DND-41 (cell line): Measurements from ENCODE around the gene SPINK1.

Experiments
- ATAC-seq: fragments of 200-7000 bp; cut with Tn5 transposase; 3 replicates; pipeline ENCODE4 v1.9.1; 2021; ENCODE audit warnings: low read depth; ENCODE audit not compliant: insufficient read depth
- DNase-seq: peaks from one replicate; pipeline ENCODE4 v3.0.0-alpha.2; 2020
- H2AFZ ChIP-seq: 2 replicates; pipeline ENCODE4 v1.6.0; 2012; ENCODE audit warnings: low read depth, low read length
- H3K27ac ChIP-seq: 2 replicates; pipeline ENCODE4 v1.5.1; 2012; ENCODE audit warnings: low read length, inconsistent platforms
- H3K27me3 ChIP-seq: fragments of 200-600 bp; sonication (generic); 2 replicates; pipeline ENCODE4 v1.6.0; 2012; ENCODE audit warnings: low read length, mild to moderate bottlenecking, inconsistent platforms; ENCODE audit not compliant: insufficient read depth, poor library complexity
- H3K36me3 ChIP-seq: 2 replicates; pipeline ENCODE4 v1.5.1; 2012; ENCODE audit warnings: low read length, inconsistent platforms; ENCODE audit not compliant: insufficient read depth
- H3K4me1 ChIP-seq: 2 replicates; pipeline ENCODE4 v1.5.1; 2012; ENCODE audit warnings: mild to moderate bottlenecking, low read length; ENCODE audit not compliant: insufficient read depth
- H3K4me2 ChIP-seq: 2 replicates; pipeline ENCODE4 v1.6.0; 2012; ENCODE audit warnings: mild to moderate bottlenecking, moderate library complexity, low read length, inconsistent platforms; ENCODE audit not compliant: insufficient read depth
- H3K4me3 ChIP-seq, 2 experiments: fragments of 200-600 bp in 1 of 2; shearing (Covaris generic) in 1 of 2; 2 replicates each; pipeline ENCODE4 v1.5.1; 2012 to 2016; ENCODE audit warnings: inconsistent platforms in 2 of 2, low read length in 2 of 2, mild to moderate bottlenecking in 2 of 2, low read depth in 1 of 2, moderate library complexity in 1 of 2
- H3K79me2 ChIP-seq: 2 replicates; pipeline ENCODE4 v1.6.0; 2012; ENCODE audit warnings: low read length, inconsistent platforms; ENCODE audit not compliant: insufficient read depth
- H3K9ac ChIP-seq: 2 replicates; pipeline ENCODE4 v1.6.0; 2012; ENCODE audit warnings: low read depth, mild to moderate bottlenecking, inconsistent platforms, low read length, moderate library complexity
- H3K9me3 ChIP-seq: 2 replicates; pipeline ENCODE4 v1.5.1; 2012; ENCODE audit warnings: low read length, moderate library complexity, mild to moderate bottlenecking, inconsistent platforms; ENCODE audit not compliant: insufficient read depth, severe bottlenecking
- H4K20me1 ChIP-seq: 2 replicates; pipeline ENCODE4 v1.6.0; 2012; ENCODE audit warnings: low read length; ENCODE audit not compliant: insufficient read depth
- EZH2 ChIP-seq: IDR thresholded peaks from 3 replicates; pipeline ENCODE4 v1.6.1; 2012; ENCODE audit warnings: borderline replicate concordance, low read depth, mild to moderate bottlenecking, moderate library complexity, low read length, inconsistent platforms; ENCODE audit not compliant: severe bottlenecking
- TF ChIP-seq, protein P1 (sequence below): IDR thresholded peaks from 2 replicates; pipeline ENCODE4 v1.5.1; 2012; ENCODE audit warnings: borderline replicate concordance, low read length, moderate library complexity, mild to moderate bottlenecking; ENCODE audit not compliant: poor library complexity, severe bottlenecking; ENCODE audit errors: extremely low read depth

The SPINK1 gene

DNA sequence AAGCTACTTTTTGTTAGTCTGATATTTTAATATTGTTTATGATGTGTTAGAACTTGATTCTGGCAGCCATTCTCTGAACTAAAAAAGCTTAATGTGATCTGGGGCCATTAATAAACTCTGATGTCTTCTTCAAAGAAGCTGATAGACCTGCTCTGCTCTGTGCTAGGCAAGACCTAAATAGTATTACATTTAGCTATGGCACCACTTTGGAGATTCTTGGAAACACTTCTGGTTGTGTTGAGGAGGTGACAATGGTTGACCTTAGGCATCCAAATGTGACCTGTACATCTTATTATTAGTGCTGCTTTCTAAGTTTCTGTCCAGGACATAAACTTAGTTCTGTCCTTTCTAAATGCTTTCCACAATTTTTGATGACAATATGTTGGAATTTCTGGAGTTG lies 25.3 kb upstream of the SPINK1 start:
- Histone ChIP-seq H3K27me3 (peaks cover 1% of the 10 kb centered on the region), H3K4me1 (no peaks in the 10 kb centered on the region), H3K27ac (no peak overlapping the region), H2AFZ (no peak overlapping the region), H3K36me3 (no peaks in the 10 kb centered on the region), H3K79me2 (no peaks in the 10 kb centered on the region), H4K20me1 (no peaks in the 10 kb centered on the region), H3K9me3 (no peaks in the 10 kb centered on the region), H3K9ac (no peak overlapping the region), H3K4me2 (no peak overlapping the region), H3K4me3 (no peak overlapping the region)
- TF ChIP-seq, protein P1, sequence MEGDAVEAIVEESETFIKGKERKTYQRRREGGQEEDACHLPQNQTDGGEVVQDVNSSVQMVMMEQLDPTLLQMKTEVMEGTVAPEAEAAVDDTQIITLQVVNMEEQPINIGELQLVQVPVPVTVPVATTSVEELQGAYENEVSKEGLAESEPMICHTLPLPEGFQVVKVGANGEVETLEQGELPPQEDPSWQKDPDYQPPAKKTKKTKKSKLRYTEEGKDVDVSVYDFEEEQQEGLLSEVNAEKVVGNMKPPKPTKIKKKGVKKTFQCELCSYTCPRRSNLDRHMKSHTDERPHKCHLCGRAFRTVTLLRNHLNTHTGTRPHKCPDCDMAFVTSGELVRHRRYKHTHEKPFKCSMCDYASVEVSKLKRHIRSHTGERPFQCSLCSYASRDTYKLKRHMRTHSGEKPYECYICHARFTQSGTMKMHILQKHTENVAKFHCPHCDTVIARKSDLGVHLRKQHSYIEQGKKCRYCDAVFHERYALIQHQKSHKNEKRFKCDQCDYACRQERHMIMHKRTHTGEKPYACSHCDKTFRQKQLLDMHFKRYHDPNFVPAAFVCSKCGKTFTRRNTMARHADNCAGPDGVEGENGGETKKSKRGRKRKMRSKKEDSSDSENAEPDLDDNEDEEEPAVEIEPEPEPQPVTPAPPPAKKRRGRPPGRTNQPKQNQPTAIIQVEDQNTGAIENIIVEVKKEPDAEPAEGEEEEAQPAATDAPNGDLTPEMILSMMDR = no peak
- TF ChIP-seq EZH2 = no peak
- DNase-seq (no peak), ATAC-seq (no peak)

DNA sequence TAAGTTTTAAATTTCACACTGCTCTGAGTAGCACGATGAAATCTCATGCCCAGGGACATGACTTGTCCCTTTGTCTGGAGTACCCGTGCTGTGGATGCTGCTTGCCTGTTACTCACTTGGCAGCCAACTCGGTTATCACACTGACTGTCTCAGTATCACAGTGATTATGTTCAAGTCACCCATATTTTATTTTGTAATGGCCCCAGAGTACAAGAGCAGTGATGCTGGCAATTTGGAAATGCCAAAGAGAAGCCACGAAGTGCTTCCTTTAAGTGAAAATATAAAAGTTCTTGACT lies 24.3 kb upstream of the SPINK1 start:
- H2AFZ ChIP-seq = no peak overlapping the region
- no peak for TF ChIP-seq EZH2
- TF ChIP-seq, protein P1 = no peak
- H3K9me3 ChIP-seq = no peaks in the 10 kb centered on the region
- H4K20me1 ChIP-seq = no peaks in the 10 kb centered on the region
- H3K27me3 ChIP-seq = no peaks in the 10 kb centered on the region
- no peak overlapping the region for H3K9ac ChIP-seq
- no peak for ATAC-seq
- no peaks in the 10 kb centered on the region for H3K79me2 ChIP-seq
- H3K27ac ChIP-seq = no peak overlapping the region
- H3K4me2 ChIP-seq = no peak overlapping the region
- H3K36me3 ChIP-seq = no peaks in the 10 kb centered on the region
- H3K4me1 ChIP-seq = no peaks in the 10 kb centered on the region
- no peak overlapping the region for H3K4me3 ChIP-seq
- DNase-seq = no peak

DNA sequence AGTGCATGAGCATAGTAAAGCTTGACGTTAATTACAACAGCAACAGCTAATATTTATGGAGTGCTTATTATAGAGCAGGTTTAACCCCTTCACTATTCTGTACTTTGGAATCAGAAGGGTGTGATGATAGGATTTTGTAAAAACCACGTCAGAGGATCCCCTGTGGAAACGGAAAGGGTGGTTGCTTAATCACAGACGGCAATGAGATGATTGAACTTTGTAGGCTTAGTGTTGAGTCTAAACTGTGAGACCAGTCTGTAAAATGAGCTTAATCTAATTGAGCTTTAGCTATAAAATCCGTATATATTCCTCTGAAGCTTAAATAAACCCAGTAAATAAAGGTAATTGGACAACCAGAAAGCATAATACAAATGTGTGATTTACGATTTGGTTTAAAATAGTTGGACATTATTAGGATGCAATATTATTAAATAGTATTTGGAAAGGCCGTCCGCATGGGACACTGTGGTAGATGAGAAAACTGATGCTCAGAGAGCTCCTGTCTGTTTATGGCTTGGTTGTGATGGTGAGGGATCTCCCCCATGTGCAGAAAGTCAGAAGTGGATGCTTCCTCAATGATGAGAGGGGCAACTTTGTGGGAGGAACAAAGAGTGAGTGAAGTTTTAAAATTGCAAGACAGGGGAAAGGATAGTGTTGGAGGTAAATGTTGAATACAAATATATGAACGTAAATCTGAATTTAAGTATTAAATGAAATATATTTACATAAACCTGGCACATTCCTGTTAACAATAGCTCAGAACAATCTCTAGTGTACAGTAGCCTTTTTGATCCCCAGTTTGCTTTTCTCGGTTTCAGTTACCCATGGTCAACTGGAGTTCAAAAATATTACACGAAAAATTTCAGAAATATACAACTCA lies 23.7 kb upstream of the SPINK1 start:
- Histone ChIP-seq H3K27ac (no peak overlapping the region), H3K4me1 (no peaks in the 10 kb centered on the region), H3K4me2 (no peak overlapping the region), H3K27me3 (no peaks in the 10 kb centered on the region), H3K9me3 (no peaks in the 10 kb centered on the region), H2AFZ (no peak overlapping the region), H3K4me3 (no peak overlapping the region), H3K9ac (no peak overlapping the region), H3K79me2 (no peaks in the 10 kb centered on the region), H4K20me1 (no peaks in the 10 kb centered on the region), H3K36me3 (no peaks in the 10 kb centered on the region)
- TF ChIP-seq EZH2 = no peak
- TF ChIP-seq, protein P1 = no peak
- ATAC-seq (no peak), DNase-seq (no peak)
